NCI-H510A (cell line): ENCODE results near the gene L3MBTL4.
"Not testable (repeated sequence)": the region's sequence is repeated elsewhere in the genome, so short reads cannot be mapped to it uniquely, and the experiment has no call there.

ENCODE experiments used
- DNase-seq: peaks from one replicate; lab custom pipeline; 2025; lab: John Stamatoyannopoulos, UW

L3MBTL4 gene

GRCh38 chr18:6414723-6415417 is at the start of gene L3MBTL4:
L3MBTL4 (minus strand) TSS chr18:6414911; CDS start chr18:6311625, 103,286 bp downstream.
- peak; percentile 53 for DNase-seq

GRCh38 chr18:6452194-6452593 is 37.5 kb upstream of the L3MBTL4 start:
- DNase-seq, result no peak

- DNase-seq, result no peak
Measured at GRCh38 chr18:6449213-6449612, 34.5 kb upstream of the L3MBTL4 start.

DNA sequence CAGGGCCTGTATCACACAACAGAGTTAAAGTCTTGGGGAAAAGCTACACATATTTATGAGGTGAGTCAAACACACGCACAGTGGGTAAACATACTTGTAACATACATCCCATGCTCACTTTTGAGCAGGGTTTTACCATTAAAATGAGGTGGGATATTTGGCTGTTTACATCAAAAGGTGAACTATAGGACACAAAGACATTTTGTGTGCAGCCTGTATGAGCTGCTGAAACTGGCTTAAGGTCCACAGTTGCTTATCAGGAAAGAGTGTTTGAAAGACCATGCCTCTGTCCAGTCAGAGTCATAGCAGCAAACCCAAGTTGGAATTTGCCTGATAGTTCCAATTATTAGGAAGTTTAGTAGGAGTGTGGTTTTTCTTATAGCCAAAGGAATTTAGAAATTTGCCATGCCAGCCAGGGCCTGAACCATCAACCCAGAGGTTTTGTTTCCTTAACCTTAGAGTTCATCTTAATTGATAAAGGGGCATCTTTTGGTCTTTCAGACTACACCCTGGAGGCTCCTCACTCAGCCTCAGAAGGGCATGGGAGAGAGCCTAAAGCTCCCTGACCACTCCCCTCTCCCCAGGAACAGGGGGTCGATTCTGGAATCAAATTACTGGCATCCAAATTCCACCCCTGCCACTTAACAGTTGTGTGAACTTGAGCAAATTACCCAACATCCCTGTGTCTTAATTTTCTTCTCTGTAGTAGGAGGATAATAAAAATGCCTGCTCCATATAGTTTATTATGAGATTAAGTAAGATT is 29.9 kb upstream of the L3MBTL4 start:
- no peak for DNase-seq

DNA sequence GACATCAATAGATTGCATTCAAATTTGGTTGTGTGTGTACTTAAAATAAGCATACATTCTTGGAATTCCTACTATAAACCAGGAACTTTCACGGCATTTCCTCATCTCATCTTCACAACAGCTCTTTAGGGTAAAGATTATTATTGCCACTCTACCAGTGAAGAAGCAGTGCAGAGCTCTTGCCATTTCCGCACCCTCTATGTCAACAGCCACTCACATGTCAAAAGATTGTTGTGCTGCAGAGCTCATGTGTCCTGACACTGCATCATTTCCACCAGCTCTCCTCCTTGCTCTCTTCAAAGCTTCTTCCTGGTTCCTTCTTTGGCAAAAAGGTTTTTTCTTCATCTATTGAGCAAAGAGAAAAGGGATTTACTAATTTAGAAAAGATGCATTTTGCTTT is 26.5 kb upstream of the L3MBTL4 start:
- DNase-seq, result peak; percentile 17

GRCh38 chr18:6437937-6438818 is 23.5 kb upstream of the L3MBTL4 start:
- DNase-seq, result no peak

DNA sequence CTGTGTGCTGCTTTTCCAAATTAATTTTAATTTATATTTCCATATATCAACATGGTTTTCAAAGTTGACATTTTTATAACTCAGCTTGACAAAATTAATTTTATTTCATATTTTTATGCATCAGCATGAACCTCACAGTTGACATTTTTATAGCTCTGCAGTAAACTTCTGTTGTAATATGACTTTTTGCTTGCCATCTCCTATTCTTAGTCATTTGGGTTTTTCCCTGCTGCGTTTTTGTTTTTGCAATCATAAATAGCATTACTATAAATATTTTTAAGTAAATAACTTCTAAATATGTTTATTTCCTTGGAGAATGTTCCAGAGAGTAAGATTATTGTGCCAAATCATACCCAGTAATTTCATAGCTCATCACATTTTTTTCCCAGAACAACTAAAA is 21.0 kb upstream of the L3MBTL4 start:
- no peak for DNase-seq

- no peak for DNase-seq
Measured at GRCh38 chr18:6434987-6435709, 20.4 kb upstream of the L3MBTL4 start.

GRCh38 chr18:6434481-6434880 is 19.8 kb upstream of the L3MBTL4 start:
- DNase-seq, result no peak

GRCh38 chr18:6431659-6432318 is 17.1 kb upstream of the L3MBTL4 start:
- DNase-seq, result no peak

GRCh38 chr18:6428851-6429395 is 14.2 kb upstream of the L3MBTL4 start:
- DNase-seq, result no peak

GRCh38 chr18:6427286-6427685 is 12.6 kb upstream of the L3MBTL4 start:
- DNase-seq, result no peak

DNA sequence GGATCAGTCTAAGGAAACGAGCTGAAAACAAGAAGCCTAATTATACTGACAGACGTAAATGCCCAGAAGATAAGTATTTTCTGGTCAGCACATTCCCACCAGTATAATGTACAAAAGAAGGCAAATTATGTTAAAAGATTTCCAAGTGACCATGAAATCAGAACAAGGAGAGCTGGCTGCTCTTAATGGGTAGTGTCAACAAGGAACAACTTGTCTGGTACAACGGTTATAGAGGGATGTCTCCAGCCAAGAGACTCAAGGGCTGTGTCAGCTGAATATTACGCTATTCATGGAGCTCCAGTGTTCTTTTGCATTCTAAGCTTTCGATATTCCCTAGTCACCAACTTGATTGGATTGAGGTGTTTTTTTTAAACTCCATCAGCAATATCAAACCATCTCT is 8.6 kb upstream of the L3MBTL4 start:
- no peak for DNase-seq

DNA sequence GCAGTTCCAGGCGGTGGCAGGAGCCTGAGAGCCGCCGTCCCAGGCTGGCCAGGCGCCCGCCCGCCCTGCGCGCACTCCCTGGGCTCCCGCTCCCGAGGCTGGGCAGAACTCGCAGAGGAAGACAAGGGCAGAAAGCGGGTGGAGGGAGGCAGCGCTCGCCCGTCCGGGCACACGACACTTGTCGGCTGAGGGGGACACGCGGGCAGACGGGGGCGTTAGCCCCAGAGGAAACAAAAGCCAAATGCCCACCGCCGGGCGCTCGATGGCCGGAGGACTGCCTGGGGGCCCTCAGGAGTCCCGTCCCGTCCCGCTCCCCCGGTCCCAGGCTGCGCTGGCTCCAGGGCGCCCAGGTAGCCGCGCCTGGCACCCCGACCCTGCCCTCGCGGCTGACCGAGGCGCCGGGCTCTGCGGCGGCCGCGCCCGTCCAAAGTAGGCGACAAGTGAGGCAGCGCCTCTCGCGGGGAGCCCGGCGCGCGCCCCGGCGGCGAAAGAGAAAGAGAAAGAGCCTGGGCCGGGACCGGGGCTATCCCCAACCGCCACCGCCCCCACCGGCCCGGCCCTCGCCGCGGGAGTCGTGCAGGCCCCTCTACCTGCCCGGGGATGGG is 491 bp downstream of the L3MBTL4 start:
- peak; percentile 60 for DNase-seq

GRCh38 chr18:6413579-6414117 is 1.1 kb downstream of the L3MBTL4 start:
- no peak for DNase-seq

GRCh38 chr18:6412933-6413472 is 1.7 kb downstream of the L3MBTL4 start:
- DNase-seq, result no peak

GRCh38 chr18:6411382-6411781 is 3.3 kb downstream of the L3MBTL4 start:
- no peak for DNase-seq

GRCh38 chr18:6409933-6410332 is 4.8 kb downstream of the L3MBTL4 start:
- no peak for DNase-seq

GRCh38 chr18:6408543-6408942 is 6.2 kb downstream of the L3MBTL4 start:
- DNase-seq, result not testable (repeated sequence)

DNA sequence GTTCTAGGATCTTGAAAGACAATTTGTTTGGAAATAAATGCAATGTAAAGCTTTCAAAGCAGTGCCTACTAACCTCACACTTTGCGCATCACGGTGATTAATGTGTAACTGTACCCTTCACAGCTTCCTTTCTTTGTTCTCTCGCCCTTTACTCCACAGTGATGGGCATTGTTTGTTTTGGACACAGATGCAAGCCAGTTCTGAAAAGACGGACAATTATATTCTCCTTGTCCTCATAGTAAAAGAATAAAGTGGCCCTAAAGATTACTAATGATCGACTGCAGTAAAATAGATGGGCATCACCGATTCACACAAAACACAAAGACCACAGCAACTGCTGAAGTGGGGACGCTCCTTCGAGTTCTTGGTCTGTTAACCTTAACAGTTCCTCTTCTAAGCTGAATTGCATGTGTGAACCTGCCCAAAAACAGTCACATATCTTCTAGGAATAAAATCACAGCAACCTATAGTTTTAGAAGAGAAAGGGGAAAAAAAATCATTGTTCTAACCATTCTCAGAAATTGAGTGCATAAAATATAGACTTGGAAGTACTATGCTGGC is 7.7 kb downstream of the L3MBTL4 start:
- DNase-seq, result peak; percentile 30
